GM23338 (cell line): ENCODE results near the gene AGA. TPM values are rescaled to one million over a fixed set of nuclear protein-coding genes. Genes with fewer than 3 reads are reported as not detected.

ENCODE experiments used
- ATAC-seq: fragments of 200-7000 bp; cut with Tn5 transposase; 3 replicates; pipeline ENCODE4 v1.9.1; 2020
- DNase-seq: peaks from one replicate; pipeline ENCODE4 v3.0.0-alpha.2; 2015; ENCODE audit warnings: low spot score
- H2AFZ ChIP-seq: fragments of 200-600 bp; sonication (generic); 2 replicates; pipeline ENCODE4 v1.8.0; 2016; ENCODE audit warnings: antibody characterized with exemption, mild to moderate bottlenecking, moderate library complexity
- H3F3A ChIP-seq: fragments of 200-600 bp; sonication (generic); replicated peaks from 2 replicates; pipeline ENCODE4 v1.8.0; 2017; ENCODE audit warnings: antibody characterized with exemption, mixed run types, low read depth
- H3K27ac ChIP-seq: fragments of 200-600 bp; sonication (generic); 2 replicates; pipeline ENCODE4 v1.6.1; 2016; ENCODE audit warnings: low read depth
- H3K27me3 ChIP-seq: fragments of 200-600 bp; sonication (generic); 2 replicates; pipeline ENCODE4 v1.8.0; 2016; ENCODE audit warnings: mild to moderate bottlenecking, mixed run types, moderate library complexity; ENCODE audit not compliant: insufficient read depth
- H3K36me3 ChIP-seq: fragments of 200-600 bp; sonication (generic); 2 replicates; pipeline ENCODE4 v1.8.0; 2016; ENCODE audit warnings: mild to moderate bottlenecking; ENCODE audit not compliant: insufficient read depth
- H3K4me1 ChIP-seq: fragments of 200-600 bp; sonication (generic); 2 replicates; pipeline ENCODE4 v1.8.0; 2016; ENCODE audit warnings: mild to moderate bottlenecking, moderate library complexity; ENCODE audit not compliant: insufficient read depth
- H3K4me2 ChIP-seq: fragments of 200-600 bp; sonication (generic); 2 replicates; pipeline ENCODE4 v1.7.1; 2017; ENCODE audit warnings: mixed run types
- H3K4me3 ChIP-seq: fragments of 200-600 bp; sonication (generic); 2 replicates; pipeline ENCODE4 v1.6.1; 2016; ENCODE audit warnings: mixed run types
- H3K79me2 ChIP-seq: fragments of 200-600 bp; sonication (generic); replicated peaks from 2 replicates; pipeline ENCODE4 v1.8.0; 2017; ENCODE audit warnings: mild to moderate bottlenecking; ENCODE audit not compliant: insufficient read depth
- H3K9me2 ChIP-seq: fragments of 200-600 bp; sonication (generic); 2 replicates; pipeline ENCODE4 v1.8.0; 2017; ENCODE audit not compliant: insufficient read depth
- H4K20me1 ChIP-seq: fragments of 200-600 bp; sonication (generic); replicated peaks from 2 replicates; pipeline ENCODE4 v1.8.0; 2017; ENCODE audit warnings: mild to moderate bottlenecking; ENCODE audit not compliant: insufficient read depth
- H3K27ac Mint-ChIP-seq: 2 replicates; pipeline ENCODE4 v1.8.0; 2020; ENCODE audit warnings: inconsistent platforms, mild to moderate bottlenecking, moderate library complexity, mixed read lengths
- H3K27me3 Mint-ChIP-seq: 3 replicates; pipeline ENCODE4 v1.8.0; 2022; ENCODE audit warnings: low read depth, mild to moderate bottlenecking, moderate library complexity, mixed read lengths, inconsistent platforms; ENCODE audit not compliant: insufficient read depth, poor library complexity
- H3K36me3 Mint-ChIP-seq: 3 replicates; pipeline ENCODE4 v1.8.0; 2021; ENCODE audit warnings: low read depth, mild to moderate bottlenecking, inconsistent platforms, moderate library complexity, mixed read lengths
- H3K4me1 Mint-ChIP-seq: 3 replicates; pipeline ENCODE4 v1.8.0; 2020; ENCODE audit warnings: mild to moderate bottlenecking, inconsistent platforms, mixed read lengths
- H3K4me3 Mint-ChIP-seq: 3 replicates; pipeline ENCODE4 v1.8.0; 2021; ENCODE audit warnings: moderate library complexity, mild to moderate bottlenecking, inconsistent platforms, mixed read lengths
- H3K9me3 Mint-ChIP-seq: 3 replicates; pipeline ENCODE4 v1.8.0; 2020; ENCODE audit warnings: moderate library complexity, mild to moderate bottlenecking, inconsistent platforms, mixed read lengths
- CREB1 ChIP-seq: fragments of 250-450 bp; sonication (Bioruptor Pico); IDR thresholded peaks from 2 replicates; pipeline ENCODE4 v1.5.0; 2020; ENCODE audit warnings: low read depth, mild to moderate bottlenecking, moderate library complexity
- EZH2 ChIP-seq: fragments of 200-600 bp; sonication (generic); IDR thresholded peaks from one replicate; pipeline ENCODE4 v1.8.0; 2017; ENCODE audit warnings: antibody characterized with exemption, mild to moderate bottlenecking, low read depth; ENCODE audit not compliant: unreplicated experiment
- POLR2AphosphoS5 ChIP-seq: IDR thresholded peaks from 2 replicates; pipeline ENCODE4 v1.6.1; 2016; ENCODE audit warnings: antibody characterized with exemption, low read depth
- REST ChIP-seq: IDR thresholded peaks from one replicate; pipeline ENCODE4 v1.6.1; 2018; ENCODE audit warnings: antibody characterized with exemption; ENCODE audit not compliant: unreplicated experiment
- STAT1 ChIP-seq: IDR thresholded peaks from one replicate; pipeline ENCODE4 v1.6.1; 2016; ENCODE audit warnings: antibody characterized with exemption; ENCODE audit not compliant: unreplicated experiment
- ZNF331 ChIP-seq: fragments of 250-450 bp; sonication (Bioruptor Pico); IDR thresholded peaks from 2 replicates; pipeline ENCODE4 v1.5.0; 2020; ENCODE audit warnings: low read depth, mild to moderate bottlenecking, moderate library complexity
- ZNF462 ChIP-seq: fragments of 250-450 bp; sonication (Bioruptor Pico); IDR thresholded peaks from 2 replicates; pipeline ENCODE4 v1.5.0; 2020; ENCODE audit warnings: mild to moderate bottlenecking, moderate library complexity
- polyA plus RNA-seq: library from polyadenylated mRNA; unstranded; fragments of >200 nt; fragmentation: Nextera tagmentation; extraction: Ambion mirVana; gene quantifications from 2 replicates; pipeline ENCODE4 v1.2.1, GENCODE V29; 2016
- total RNA-seq: library from RNA; depleted of rRNA; stranded (reverse); fragments of >200 nt; shearing (Covaris generic); gene quantifications from 2 replicates; pipeline ENCODE4 v1.2.3, GENCODE V29; 2014
- TF ChIP-seq, protein P1 (sequence below): IDR thresholded peaks from 2 replicates; pipeline ENCODE4 v1.6.1; 2016; ENCODE audit warnings: antibody characterized with exemption

The AGA gene
- total and polyA plus RNA-seq, 2 experiments from 2014 or later, result 5.5 to 12.8 TPM

- no peaks in the 10 kb centered on the region for H3K9me2 ChIP-seq
- no peak overlapping the region for H3K4me2 ChIP-seq
- no peaks in the 10 kb centered on the region for H3K9me3 Mint-ChIP-seq
- DNase-seq (no peak), ATAC-seq (no peak)
- H3K36me3 Mint-ChIP-seq, result no peaks in the 10 kb centered on the region
- no peak overlapping the region for H3K27ac ChIP-seq
- no peaks in the 10 kb centered on the region for H3K4me1 Mint-ChIP-seq
- H3K27ac Mint-ChIP-seq, result no peak overlapping the region
- H3K27me3 Mint-ChIP-seq, result no peaks in the 10 kb centered on the region
- H3K4me3 ChIP-seq, result no peak overlapping the region
- no peak overlapping the region for H3K4me3 Mint-ChIP-seq
- H4K20me1 ChIP-seq, result no peaks in the 10 kb centered on the region
- H3F3A ChIP-seq, result no peaks in the 10 kb centered on the region
- H3K27me3 ChIP-seq, result no peaks in the 10 kb centered on the region
- H3K79me2 ChIP-seq, result no peaks in the 10 kb centered on the region
- TF ChIP-seq EZH2 (no peak), CREB1 (CRISPR knock-in tag) (no peak), REST (no peak), ZNF462 (no peak), ZNF331 (CRISPR knock-in tag) (no peak), STAT1 (no peak), POLR2AphosphoS5 (no peak)
- TF ChIP-seq, protein P1, sequence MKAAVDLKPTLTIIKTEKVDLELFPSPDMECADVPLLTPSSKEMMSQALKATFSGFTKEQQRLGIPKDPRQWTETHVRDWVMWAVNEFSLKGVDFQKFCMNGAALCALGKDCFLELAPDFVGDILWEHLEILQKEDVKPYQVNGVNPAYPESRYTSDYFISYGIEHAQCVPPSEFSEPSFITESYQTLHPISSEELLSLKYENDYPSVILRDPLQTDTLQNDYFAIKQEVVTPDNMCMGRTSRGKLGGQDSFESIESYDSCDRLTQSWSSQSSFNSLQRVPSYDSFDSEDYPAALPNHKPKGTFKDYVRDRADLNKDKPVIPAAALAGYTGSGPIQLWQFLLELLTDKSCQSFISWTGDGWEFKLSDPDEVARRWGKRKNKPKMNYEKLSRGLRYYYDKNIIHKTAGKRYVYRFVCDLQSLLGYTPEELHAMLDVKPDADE, result no peak
- no peak overlapping the region for H2AFZ ChIP-seq
- H3K4me1 ChIP-seq, result no peaks in the 10 kb centered on the region
- H3K36me3 ChIP-seq, result no peaks in the 10 kb centered on the region
Observed at GRCh38 chr4:177393236-177393635, 49.0 kb downstream of the AGA start.
